Caco-2 (cell line): ENCODE data around the gene GRM7. TPM values are rescaled to one million over a fixed set of nuclear protein-coding genes. Genes with fewer than 3 reads are reported as not detected.

Source experiments
- BruUV-seq: library from RNA; stranded (reverse); fragments of 400-500 nt; replicated peaks from 2 replicates; lab custom pipeline; 2021; lab: Mats Ljungman, UMichigan
- CTCF ChIA-PET: fragments of 300-600 bp; sonication (Branson Sonifier 250); formaldehyde crosslinking; loops from one replicate; lab custom pipeline; 2022; ENCODE audit warnings: antibody characterized with exemption; lab: Charles Lee
- POLR2A ChIA-PET: fragments of 300-600 bp; sonication (Branson Sonifier 250); formaldehyde crosslinking; loops from one replicate; lab custom pipeline; 2022; ENCODE audit warnings: antibody characterized with exemption; lab: Charles Lee
- DNase-seq, 2 experiments: peaks; one replicate each; pipeline versions ENCODE4 v3.0.0 to v3.0.0-alpha.2; 2020 to 2022
- H3K27me3 ChIP-seq: replicated peaks from 2 replicates; pipeline ENCODE4 v1.6.0; 2011; ENCODE audit warnings: low read length; ENCODE audit not compliant: control insufficient read depth, insufficient read depth
- H3K36me3 ChIP-seq: 2 replicates; pipeline ENCODE4 v1.5.1; 2011; ENCODE audit warnings: low read length; ENCODE audit not compliant: control insufficient read depth, insufficient read depth
- H3K4me1 ChIP-seq: fragments of 250-450 bp; sonication (Bioruptor Pico); 2 replicates; pipeline ENCODE4 v1.5.1; 2020; ENCODE audit warnings: mild to moderate bottlenecking
- H3K4me3 ChIP-seq: 2 replicates; pipeline ENCODE4 v1.5.1; 2011; ENCODE audit warnings: low read depth, mild to moderate bottlenecking, control low read depth, low read length
- H3K9me3 ChIP-seq: fragments of 250-450 bp; sonication (Bioruptor Pico); 2 replicates; pipeline ENCODE4 v1.5.1; 2020; ENCODE audit warnings: mild to moderate bottlenecking, moderate library complexity
- H3K27ac Mint-ChIP-seq: one replicate; pipeline ENCODE4 v1.8.0; 2022; ENCODE audit warnings: mixed read lengths; ENCODE audit not compliant: unreplicated experiment
- H3K27me3 Mint-ChIP-seq: one replicate; pipeline ENCODE4 v1.8.0; 2022; ENCODE audit warnings: mixed read lengths; ENCODE audit not compliant: insufficient read depth, unreplicated experiment
- H3K36me3 Mint-ChIP-seq: one replicate; pipeline ENCODE4 v1.8.0; 2022; ENCODE audit warnings: mild to moderate bottlenecking, mixed read lengths; ENCODE audit not compliant: insufficient read depth, unreplicated experiment
- H3K4me1 Mint-ChIP-seq: one replicate; pipeline ENCODE4 v1.8.0; 2022; ENCODE audit warnings: low read depth, mixed read lengths; ENCODE audit not compliant: unreplicated experiment
- H3K4me3 Mint-ChIP-seq: one replicate; pipeline ENCODE4 v1.8.0; 2022; ENCODE audit warnings: mild to moderate bottlenecking, moderate library complexity, mixed read lengths; ENCODE audit not compliant: unreplicated experiment
- H3K9me3 Mint-ChIP-seq: one replicate; pipeline ENCODE4 v1.8.0; 2022; ENCODE audit warnings: mixed read lengths; ENCODE audit not compliant: unreplicated experiment
- intact Hi-C: fragments of 100-400 bp; cut with micrococcal nuclease; formaldehyde crosslinking; loops from one replicate; pipeline ENCODE4 v1.10.0; 2022; ENCODE audit not compliant: unreplicated experiment
- total RNA-seq: library from RNA; stranded (reverse); gene quantifications from 2 replicates; pipeline ENCODE4 v1.2.3, GENCODE V29; 2022
- TF ChIP-seq, protein P1 (sequence below), 2 experiments: fragments of 200-600 bp in 1 of 2; IDR thresholded peaks; 1 replicate in 1 of 2; 2 replicates in 1 of 2; pipeline versions ENCODE4 v1.5.1 to v1.8.0; 2011 to 2022; ENCODE audit warnings: antibody characterized with exemption in 1 of 2, control low read depth in 1 of 2, inconsistent platforms in 1 of 2, low read depth in 1 of 2, low read length in 1 of 2, mild to moderate bottlenecking in 1 of 2, moderate library complexity in 1 of 2; ENCODE audit not compliant: insufficient read depth in 1 of 2, severe bottlenecking in 1 of 2, unreplicated experiment in 1 of 2

GRM7 gene
- total RNA-seq, 1 experiment from 2014 or later = not detected

DNA sequence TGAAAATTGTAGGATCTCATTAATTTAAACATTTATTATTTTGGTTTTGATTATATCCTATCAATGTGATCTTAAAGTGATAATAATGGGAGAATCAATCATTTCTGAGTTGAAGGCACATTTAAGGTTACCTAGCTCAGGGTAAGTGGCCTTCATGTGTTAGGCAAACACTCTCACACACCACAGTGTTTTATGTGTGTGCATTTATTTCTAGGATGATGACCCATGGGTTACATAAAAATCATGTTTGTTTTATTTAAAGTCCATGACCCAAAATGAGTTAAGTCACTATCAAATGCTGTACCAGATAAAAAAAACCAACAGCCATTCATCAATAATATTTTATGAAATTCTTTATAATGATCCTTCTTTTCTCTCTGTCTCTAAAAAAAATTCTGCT, 520.8 kb downstream of the GRM7 start:
- ChIA-PET CTCF (no interaction called here), POLR2A (no interaction called here)
- no peaks in the 10 kb centered on the region for H3K27me3 ChIP-seq
- no peak overlapping the region for H3K4me3 ChIP-seq
- H3K4me1 ChIP-seq = no peaks in the 10 kb centered on the region
- no peak overlapping the region for H3K27ac Mint-ChIP-seq
- no peaks in the 10 kb centered on the region for H3K9me3 Mint-ChIP-seq
- no peaks in the 10 kb centered on the region for H3K36me3 ChIP-seq
- H3K4me3 Mint-ChIP-seq = no peak overlapping the region
- TF ChIP-seq, protein P1, sequence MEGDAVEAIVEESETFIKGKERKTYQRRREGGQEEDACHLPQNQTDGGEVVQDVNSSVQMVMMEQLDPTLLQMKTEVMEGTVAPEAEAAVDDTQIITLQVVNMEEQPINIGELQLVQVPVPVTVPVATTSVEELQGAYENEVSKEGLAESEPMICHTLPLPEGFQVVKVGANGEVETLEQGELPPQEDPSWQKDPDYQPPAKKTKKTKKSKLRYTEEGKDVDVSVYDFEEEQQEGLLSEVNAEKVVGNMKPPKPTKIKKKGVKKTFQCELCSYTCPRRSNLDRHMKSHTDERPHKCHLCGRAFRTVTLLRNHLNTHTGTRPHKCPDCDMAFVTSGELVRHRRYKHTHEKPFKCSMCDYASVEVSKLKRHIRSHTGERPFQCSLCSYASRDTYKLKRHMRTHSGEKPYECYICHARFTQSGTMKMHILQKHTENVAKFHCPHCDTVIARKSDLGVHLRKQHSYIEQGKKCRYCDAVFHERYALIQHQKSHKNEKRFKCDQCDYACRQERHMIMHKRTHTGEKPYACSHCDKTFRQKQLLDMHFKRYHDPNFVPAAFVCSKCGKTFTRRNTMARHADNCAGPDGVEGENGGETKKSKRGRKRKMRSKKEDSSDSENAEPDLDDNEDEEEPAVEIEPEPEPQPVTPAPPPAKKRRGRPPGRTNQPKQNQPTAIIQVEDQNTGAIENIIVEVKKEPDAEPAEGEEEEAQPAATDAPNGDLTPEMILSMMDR (IDR thresholded peaks at IDR 0.05; ENCODE audit: insufficient read depth in 1 of 2, low read depth in 1 of 2, low read length in 1 of 2, severe bottlenecking in 1 of 2, unreplicated experiment in 1 of 2) = no peak
- DNase-seq = no peak
- H3K9me3 ChIP-seq = no peaks in the 10 kb centered on the region
- H3K36me3 Mint-ChIP-seq = no peaks in the 10 kb centered on the region
- no peaks in the 10 kb centered on the region for H3K4me1 Mint-ChIP-seq
- intact Hi-C loops = no loop called here
- peaks cover 3% of the 10 kb centered on the region for H3K27me3 Mint-ChIP-seq
- no TSS peak for BruUV-seq

DNA sequence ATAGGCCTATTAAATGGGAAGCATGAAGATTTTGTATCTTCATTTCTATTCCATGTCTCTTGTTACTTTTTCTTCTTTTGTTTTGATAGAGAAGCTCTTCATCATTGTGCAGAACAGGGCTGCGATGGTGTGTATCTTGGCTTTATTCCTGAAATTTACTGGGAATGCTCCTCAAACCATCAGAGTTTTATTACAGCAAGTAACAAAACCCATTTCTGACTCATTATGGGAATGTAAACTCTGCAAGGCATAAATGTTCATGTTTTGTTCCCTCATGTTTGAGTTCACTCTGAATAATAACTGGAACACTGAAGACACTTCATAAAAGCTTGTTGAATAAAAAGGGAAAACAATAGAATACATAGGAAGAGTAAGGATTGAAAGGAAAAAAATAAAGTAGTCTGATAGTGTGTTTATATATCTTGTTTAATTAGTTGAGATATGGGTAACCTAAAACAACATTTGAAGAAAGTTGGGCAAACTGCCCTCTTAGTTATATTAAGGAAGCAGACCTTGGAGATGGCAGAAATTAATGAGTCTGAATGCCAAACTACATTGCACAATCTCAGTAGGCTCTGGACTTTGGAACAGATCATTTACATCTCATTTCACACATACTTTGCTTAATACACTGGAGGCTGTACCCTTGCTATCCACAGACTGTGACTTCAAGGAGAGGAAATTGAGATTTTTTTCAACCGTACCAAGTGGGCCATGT, 521.5 kb downstream of the GRM7 start:
- no peaks in the 10 kb centered on the region for H3K27me3 ChIP-seq
- TF ChIP-seq, protein P1 (IDR thresholded peaks at IDR 0.05; ENCODE audit: insufficient read depth in 1 of 2, low read depth in 1 of 2, low read length in 1 of 2, severe bottlenecking in 1 of 2, unreplicated experiment in 1 of 2) = no peak
- CTCF ChIA-PET = no interaction called here
- H3K4me3 ChIP-seq = no peak overlapping the region
- Mint-ChIP-seq H3K27me3 (peaks cover 3% of the 10 kb centered on the region), H3K4me3 (no peak overlapping the region), H3K4me1 (no peaks in the 10 kb centered on the region), H3K9me3 (no peaks in the 10 kb centered on the region), H3K27ac (no peak overlapping the region), H3K36me3 (no peaks in the 10 kb centered on the region)
- DNase-seq = no peak
- intact Hi-C loops = no loop called here
- no peaks in the 10 kb centered on the region for H3K36me3 ChIP-seq
- no peaks in the 10 kb centered on the region for H3K9me3 ChIP-seq
- no TSS peak for BruUV-seq
- no peaks in the 10 kb centered on the region for H3K4me1 ChIP-seq
- POLR2A ChIA-PET = no interaction called here

DNA sequence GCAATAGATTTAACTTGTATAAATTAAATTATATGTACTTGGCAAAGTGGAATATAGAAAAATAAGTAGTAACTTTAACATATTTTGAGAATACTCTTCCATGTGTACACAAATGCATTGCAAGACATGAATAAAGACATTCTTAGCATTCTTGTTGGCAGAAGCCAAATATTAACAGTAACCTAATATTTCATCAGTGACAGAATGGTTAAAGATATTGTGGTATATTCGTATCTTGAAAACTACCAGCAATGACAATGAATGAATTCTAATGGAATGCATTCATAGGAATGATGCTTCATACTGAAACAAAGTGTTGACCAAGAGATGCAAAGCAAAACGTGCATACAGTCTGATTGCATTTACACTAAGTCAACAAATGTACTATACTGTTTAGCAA, 524.7 kb downstream of the GRM7 start:
- POLR2A ChIA-PET = interaction anchor here (0.6 kb wide), 1 partner anchor 7 kb away, joined by 11 read pairs; no protein-coding TSS in a partner anchor
- intact Hi-C loops = no loop called here
- Histone ChIP-seq H3K9me3 (no peaks in the 10 kb centered on the region), H3K4me1 (no peaks in the 10 kb centered on the region), H3K27me3 (no peaks in the 10 kb centered on the region), H3K36me3 (no peaks in the 10 kb centered on the region), H3K4me3 (no peak overlapping the region)
- BruUV-seq = no TSS peak
- H3K4me3 Mint-ChIP-seq = no peak overlapping the region
- H3K27ac Mint-ChIP-seq = no peak overlapping the region
- H3K9me3 Mint-ChIP-seq = no peaks in the 10 kb centered on the region
- H3K36me3 Mint-ChIP-seq = no peaks in the 10 kb centered on the region
- no peak for DNase-seq
- TF ChIP-seq, protein P1 (IDR thresholded peaks at IDR 0.05; ENCODE audit: insufficient read depth in 1 of 2, low read depth in 1 of 2, low read length in 1 of 2, severe bottlenecking in 1 of 2, unreplicated experiment in 1 of 2) = no peak
- CTCF ChIA-PET = no interaction called here
- no peaks in the 10 kb centered on the region for H3K4me1 Mint-ChIP-seq
- H3K27me3 Mint-ChIP-seq = no peaks in the 10 kb centered on the region
